CMK (cell line): ENCODE data around the gene PARD6G.
"Not testable (repeated sequence)": the region's sequence is repeated elsewhere in the genome, so short reads cannot be mapped to it uniquely, and the experiment has no call there.

ENCODE experiments used
- DNase-seq: peaks from one replicate; pipeline ENCODE4 v3.0.0-alpha.2; 2010; ENCODE audit warnings: low read depth

Gene PARD6G

DNA sequence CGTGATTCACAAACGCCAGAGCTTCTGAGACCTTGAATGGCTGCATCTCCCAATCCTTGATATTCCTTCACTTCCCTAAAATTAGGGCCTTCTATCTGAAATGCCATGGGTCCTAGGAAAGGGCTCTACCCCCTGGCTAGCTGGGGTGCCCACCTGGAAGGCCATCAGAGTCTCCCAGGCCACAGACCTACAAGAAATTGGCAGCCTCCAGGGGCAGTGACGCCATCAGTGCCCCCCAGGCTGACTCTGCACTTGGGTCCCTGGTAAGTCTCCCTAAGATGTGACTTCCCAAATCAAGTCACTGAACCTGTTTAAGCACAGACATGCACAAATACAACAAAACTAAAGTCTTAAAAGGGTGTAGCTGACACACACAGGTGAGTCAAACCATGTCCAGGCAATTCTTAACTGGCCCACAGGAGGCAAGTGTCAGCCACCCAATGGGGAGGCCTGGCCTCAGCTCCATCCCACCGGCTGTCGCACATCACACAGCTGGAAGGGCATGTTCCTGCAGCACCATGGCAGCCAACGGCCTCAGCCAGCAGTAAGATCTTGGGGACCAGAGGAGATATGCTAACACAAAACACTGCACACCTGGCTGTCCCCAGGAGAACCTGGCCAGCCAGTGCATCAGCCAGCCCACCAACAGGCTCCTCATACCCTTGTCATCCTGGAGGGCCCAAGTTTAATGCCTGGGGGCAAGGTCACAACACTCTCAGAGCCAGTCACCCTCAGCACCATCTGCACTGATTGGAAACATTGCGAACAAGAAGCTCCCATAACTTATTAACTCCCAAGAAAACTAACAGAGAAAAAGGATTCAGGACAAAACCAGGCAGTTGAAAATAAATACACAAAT, 5.2 kb downstream of the PARD6G start:
- no peak for DNase-seq

DNA sequence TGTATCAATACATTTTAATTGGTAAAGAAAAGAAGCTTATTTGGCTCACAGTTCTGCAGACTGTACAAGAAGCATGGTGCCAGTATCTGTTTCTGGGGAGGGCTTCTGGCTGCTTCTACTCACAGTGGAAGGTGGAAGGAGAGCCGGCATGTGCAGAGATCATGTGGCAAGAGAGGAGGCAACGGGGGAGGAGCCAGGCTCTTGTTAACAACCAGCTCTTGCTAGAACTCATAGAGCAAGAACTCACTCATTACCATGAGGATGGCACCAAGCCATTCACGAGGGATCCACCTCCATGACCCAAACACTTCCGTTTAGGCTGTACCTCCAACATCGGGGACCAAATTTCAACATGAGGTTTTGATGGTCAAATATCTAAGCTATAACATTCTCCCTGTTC, 7.5 kb downstream of the PARD6G start:
- DNase-seq = no peak

DNA sequence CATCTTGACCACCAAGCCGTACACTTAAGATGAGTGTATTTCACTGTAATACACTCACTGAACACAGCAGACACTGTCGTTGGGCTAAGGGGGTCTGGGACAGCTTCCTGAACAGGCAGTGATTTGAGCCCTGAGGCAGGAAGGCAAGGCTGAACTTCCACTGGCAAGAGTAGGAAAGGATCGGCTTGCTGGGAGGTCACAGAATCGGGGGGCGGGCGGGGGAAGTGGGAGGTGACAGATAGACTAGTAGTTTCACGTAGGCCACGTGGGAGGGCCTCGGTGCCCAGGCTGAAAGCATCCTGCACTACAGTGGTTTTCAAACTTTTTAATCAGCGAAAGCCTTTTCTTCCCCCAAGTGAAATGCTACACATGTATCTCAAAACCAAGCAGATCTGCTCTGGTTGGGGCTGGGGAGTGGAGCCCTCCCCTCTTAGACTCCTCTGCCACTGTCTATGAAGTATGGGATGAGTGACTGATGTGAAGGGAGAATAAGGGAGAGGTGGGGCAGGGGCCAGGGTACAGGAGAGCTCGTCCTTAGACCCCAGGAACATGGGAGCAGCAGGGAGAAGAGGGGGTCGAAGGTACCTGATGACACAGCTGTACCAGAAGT, 8.6 kb downstream of the PARD6G start:
- DNase-seq = no peak

DNA sequence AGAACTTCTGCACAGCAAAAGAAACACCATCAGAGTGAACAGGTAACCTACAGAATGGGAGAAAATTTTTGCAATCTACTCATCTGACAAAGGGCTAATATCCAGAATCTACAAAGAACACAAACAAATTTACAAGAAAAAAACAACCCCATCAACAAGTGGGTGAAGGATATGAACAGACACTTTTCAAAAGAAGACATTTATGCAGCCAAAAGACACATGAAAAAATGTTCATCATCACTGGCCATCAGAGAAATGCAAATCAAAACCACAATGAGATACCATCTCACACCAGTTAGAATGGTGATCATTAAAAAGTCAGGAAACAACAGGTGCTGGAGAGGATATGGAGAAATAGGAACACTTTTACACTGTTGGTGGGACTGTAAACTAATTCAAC, 9.8 kb downstream of the PARD6G start:
- DNase-seq = not testable (repeated sequence)

DNA sequence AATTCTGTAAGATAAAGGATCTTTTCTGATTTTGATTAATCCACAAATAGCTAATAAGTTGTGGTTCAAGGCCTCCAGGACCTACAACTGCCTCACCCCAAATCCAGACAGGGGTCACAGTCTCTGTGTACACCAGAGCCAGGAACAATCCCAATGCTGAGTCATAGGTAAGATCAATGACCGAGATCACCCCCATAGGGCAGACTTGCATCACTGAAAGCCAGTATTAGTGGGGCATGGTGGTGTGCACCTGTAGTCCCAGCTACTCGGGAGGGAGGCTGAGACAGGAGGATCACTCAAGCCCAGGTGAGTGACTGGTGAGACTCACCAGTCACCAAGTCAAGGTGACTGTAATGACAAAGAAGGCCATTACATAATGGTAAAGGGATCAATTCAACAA, 12.9 kb downstream of the PARD6G start:
- no peak for DNase-seq

DNA sequence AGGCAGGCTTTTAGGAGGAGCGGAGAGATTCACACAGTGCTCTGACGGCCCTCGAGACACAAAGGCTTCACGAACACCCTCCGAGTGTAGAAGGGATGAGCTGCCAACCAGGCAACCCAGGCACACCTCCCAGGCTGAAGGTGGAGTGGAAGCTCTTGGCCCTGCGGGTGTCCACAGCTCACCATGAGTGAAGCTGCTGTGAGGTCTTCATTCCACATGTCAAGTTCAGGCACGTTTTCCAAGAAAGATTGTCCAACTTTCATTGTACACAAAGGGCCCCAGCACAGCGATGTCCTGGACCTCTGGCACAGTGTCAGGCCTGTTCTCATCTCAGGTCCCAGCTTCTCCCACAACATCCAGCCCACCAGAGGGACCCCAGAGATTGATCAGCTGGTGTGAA, 13.4 kb downstream of the PARD6G start:
- DNase-seq = no peak

DNA sequence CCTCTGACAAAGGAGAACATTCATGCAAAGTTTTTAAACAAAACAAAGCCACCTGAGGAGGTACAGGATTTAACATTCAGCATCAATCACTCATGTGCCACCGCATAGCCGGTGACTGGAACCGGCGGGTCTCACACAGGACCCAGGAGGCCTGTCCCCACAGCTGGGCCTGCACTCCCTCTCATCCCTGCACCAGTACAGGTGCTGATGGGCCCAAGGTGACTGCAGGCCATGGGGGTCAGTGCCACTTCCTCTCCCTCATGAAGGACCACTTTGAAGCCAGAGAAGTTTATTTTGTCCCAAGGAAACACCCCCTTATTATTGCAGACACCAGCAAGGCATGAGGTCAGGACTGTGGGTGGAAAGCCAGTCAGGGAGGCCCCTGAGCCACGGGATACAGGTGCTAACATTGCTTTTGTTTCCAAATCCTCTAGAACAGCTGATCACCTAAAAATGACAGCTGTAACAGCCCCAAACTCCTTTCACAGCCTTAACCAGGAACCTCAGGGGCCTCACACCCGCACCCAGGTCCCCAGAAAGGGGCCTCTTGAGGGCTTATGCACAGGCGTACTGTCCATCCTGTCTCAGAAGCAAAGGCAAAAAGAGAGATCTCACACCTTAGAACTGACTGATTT, 14.0 kb downstream of the PARD6G start:
- DNase-seq = no peak

DNA sequence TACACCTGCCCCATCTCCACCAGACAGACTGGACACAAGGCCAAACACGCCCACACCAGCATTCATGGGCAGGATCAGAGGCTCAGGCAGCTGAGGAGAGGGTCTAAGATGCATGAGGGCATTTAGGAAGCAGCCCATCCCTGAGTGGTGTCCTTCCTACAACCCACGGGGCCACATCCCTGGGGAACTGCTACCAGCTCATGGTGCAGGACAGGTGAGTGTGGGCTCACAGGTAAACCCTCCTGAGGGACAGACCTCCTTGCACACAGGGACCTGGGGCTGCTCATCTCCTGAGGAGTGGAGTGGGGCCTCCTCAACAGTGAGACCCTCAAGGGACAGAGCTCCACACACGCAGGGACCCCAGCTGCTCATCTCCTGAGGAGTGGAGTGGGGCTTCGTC, 14.6 kb downstream of the PARD6G start:
- DNase-seq = no peak

DNA sequence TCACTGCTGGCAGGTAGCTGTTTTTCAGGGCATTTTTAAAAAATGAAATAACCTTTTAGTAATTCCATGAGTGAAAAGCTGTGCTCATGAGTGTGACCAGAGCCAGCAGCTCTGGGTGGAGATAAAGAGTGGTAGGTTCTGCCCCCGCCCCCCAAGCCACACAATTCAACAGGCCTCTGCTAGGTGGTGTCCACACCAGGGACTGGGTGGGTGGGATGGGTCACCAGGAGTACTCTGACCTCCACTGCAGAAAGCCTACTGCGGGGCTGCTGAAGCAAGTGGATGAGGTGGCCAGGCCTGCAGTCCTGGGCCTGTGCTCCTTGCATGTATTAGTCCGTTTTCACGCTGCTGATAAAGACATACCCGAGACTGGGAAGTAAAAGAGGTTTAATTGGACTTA, 15.3 kb downstream of the PARD6G start:
- DNase-seq = no peak

DNA sequence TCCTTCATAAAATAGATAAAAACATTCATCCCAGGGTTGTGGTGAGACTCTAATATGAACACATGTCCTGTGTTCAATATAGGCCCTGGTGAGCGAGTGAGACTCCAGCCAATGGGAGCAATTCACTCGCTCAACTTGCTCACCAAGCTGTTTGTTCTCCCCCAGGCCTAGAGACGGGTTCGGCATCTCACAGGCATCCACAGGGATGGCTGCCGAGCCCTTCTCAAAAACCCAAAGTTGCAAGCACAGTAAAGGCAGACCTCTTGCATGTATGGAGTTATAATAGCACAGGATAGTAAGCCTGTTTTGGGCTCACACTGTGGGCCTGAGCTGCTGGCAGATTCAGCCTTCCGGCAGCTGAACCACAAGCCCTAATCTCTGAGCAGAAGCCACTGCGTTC, 15.7 kb downstream of the PARD6G start:
- no peak for DNase-seq

DNA sequence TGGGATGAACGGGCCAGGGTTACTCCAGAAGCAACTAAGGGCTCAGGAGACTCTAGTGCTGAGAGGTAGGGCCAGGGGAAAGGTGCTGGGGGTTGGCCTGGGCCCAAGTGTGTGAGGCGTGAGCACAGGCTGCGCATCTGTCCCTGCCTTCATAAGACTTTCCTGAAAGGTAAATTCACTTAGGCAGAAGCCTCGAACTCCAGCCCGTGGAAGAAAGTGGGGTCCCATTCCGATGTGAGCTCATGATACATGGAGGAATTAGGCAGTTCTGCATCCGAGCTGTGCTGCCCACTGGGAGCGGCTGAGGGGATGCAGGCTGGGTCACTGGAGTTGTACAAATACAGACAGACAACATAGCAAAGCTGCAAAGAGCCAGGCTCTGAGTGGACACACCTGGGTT, 16.2 kb downstream of the PARD6G start:
- DNase-seq = no peak

DNA sequence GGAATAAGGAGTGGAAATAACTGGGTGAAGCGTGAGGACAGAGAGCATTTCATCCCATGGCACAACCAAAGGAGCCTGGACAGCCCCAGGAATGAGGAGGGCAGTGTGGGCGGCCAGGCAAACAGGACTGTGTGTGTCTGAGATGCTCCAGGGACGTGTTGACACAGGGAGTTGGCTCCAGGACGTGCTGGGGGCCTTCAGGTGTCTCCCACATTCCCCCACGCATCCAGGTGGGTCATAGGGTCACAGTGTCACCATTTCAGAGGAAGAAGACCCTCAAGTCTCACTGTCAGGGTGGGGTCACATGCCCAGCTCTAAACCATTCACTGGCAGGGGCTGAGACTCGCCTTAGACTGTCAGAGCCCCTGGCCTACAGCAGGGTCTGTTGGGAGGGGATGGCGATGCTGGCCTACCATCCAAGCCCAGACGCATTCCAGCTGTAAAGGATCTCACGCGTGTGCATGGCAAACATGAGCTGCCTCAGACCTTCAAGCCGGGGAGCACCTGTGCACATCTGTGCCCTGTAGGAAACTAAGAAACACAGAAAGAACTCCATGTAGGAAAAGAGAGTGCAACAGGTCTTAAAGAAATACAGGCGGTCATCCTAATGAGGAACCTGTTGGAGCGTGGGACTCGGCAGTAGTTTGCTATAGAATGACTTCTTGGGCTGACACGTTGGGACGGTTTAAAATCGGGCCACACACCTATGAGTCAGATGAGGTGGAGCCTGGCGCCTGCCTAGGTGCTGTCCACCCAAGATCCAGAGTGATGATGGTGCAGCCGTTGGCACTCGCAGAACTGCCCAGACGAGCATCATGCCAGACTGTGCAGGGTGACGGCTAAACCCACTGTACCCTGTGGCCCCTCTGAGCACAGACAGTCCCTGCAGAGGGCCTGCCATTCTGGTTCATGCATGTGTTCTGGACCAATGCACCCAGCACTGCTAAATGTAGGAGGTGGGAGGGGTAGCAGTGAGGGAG, 17.3 kb downstream of the PARD6G start:
- no peak for DNase-seq

DNA sequence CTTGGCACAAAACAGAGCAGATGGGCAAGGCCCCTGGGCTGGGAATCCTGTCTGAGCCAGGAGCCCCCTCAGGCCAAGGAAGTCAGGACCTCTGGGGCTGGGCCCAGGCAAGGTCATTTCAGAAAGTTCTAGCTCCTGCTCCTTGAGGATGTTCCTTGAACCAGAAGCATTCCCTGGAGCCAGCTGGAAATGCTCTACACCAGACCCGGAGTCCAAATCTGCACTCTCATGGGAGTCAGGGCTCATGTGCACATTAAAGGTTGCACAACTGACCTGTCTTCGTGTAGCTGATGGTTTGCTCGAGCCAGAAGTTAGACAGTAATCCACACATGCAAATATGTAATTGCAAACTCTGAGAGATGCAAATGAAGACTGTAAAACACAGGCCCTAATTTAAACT, 18.0 kb downstream of the PARD6G start:
- DNase-seq = no peak

DNA sequence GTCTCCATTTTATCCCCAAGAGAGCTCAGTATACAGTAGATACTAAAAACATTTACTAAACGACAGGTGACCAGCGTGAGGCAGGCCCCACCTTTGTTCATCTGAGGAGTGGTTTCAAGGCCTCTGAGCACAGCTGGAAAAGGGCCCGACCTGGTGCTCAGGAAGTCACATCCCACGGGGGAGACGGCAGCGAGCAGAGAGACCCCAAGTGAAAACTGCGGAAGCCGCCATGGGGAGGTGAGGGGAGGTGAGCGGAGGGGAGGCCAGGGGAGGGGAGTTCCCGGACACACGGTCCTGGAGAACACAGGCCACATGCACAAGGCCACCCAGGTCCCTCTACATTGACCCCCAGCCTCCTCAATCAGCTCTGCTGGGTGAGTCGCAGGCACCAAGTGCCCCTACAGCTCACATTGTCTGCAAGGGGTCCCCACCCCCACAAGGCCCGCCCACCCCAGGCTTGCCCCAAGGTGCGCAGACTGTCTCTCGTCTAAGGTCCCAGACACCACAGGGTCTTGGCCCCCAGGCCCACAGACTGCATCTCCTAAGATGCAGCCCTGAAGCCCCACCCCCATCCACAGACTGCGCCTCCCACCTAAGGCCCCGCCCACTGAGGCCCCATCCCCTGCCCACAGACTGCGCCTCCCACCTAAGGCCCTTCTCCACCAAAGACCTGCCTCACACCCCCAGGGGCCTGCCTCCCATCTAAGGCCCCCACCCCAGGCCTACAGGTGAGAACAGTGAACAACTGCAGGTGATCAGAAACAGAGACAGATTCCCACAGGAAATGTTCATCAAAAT, 19.1 kb downstream of the PARD6G start:
- no peak for DNase-seq

DNA sequence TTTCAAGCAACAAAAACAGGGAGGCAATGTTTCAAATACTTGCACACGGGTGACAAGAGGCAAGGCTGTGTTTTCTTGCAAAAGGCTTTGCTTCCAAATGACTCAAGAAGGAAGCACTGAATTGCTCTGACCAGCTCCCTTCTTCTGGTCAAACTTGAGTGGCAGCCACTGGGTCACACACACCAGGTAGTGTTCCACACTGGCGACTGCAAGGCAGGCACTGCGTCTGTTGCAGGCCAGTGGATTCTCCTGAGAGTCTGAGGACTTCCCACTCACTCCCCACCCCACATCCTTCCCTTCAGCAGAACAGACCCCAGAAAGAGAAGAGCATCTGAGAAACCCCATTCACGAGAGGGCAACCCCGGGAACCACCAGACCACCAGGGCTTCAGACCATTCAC, 19.8 kb downstream of the PARD6G start:
- DNase-seq = no peak

DNA sequence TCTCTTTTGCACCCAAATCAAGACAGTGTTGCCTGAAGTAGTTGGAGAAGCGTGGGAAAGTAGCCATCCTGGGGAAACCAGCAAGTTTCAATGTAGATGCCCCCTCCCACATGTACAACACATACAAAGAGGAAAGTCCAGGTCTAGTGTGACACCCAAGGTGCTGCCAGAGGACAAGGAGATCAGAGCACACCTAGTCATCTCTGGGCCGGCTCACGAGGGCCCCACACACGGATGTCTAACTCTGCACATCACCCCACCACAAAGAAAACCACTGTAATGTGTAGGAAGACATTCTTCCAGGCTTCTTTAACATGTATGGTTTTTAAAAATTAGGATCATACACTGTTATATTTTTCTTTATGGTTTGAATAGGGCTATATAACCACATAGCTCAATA, 21.6 kb downstream of the PARD6G start:
- DNase-seq = no peak

DNA sequence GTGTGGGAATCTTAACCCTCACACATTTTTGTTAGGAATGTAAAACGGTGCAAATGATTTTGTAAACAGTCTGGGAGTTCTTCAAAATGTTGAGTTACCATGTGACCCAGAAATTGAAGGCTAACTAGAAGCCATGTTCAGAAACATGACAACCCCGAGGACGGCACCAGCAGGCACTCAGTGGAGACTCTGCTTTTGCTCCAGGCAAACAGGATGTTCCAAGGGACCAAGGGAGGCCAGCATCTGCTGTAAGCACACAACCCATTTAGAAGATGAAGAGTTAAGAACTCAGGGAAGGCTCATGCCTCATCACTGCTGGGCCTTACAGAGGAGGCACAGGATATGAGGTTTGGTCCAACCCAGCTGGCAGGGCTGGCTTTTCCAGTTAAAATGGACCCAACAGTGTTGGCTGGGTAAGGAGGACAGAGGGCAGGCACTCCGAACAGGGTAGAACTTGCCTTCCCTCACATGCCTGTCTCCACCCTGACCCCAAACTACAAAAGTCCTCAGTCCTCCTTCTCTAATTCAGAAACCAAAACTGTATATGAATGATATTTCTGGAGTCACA, 23.6 kb downstream of the PARD6G start:
- DNase-seq = no peak

DNA sequence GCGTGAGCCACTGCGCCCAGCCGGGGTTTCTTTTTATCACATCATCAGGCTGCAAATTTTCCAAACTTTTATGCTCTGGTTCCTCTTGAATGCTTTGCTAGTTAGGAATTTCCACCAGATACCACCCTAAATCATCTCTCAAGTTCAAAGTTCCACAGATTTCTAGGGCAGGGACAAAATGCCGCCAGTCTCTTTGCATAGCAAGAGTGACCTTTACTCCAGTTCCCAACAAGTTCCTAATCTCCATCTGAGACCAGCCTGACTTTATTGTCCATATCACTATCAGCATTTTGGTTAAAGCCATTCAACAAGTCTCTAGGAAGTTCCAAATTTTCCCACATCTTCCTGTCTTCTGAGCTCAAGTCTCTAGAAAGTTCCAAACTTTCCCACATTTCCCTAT, 27.8 kb downstream of the PARD6G start:
- not testable (repeated sequence) for DNase-seq

DNA sequence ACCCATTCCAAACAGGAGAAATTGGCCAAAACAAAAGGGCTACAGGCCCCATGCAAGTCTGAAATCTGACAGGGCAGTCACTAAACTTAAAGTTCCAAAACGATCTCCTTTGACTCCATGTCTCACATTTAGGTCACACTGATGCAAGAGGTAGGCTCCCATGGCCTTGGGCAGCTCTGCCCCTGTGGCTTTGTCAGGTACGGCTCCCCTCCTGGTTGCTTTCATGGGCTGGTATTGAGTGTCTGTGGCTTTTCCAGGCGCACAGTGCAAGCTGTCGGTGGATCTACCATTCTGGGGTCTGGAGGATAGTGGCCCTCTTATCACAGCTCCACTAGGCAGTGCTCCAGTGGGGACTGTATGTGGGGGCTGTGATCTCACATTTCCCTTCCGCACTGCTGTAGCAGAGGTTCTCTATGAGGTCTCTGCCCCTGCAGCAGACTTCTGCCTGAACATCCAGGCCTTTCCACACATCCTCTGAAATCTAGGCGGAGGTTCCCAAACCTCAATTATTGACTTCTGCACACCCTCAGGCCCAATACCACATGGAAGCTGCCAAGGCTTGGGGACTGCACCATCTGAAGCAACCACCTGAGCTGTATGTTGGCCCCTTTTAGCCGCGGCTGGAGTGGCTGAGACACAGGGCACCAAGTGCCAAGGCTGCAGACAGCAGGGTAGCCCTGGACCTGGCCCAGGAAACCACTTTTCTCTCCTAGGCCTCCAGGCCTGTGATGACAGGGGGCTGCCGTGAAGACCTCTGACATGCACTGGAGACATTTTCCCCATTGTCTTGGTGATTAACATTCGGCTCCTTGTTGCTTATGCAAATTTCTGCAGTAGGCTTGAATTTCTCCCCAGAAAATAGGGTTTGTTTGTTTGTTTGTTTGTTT, 28.7 kb downstream of the PARD6G start:
- DNase-seq = no peak

DNA sequence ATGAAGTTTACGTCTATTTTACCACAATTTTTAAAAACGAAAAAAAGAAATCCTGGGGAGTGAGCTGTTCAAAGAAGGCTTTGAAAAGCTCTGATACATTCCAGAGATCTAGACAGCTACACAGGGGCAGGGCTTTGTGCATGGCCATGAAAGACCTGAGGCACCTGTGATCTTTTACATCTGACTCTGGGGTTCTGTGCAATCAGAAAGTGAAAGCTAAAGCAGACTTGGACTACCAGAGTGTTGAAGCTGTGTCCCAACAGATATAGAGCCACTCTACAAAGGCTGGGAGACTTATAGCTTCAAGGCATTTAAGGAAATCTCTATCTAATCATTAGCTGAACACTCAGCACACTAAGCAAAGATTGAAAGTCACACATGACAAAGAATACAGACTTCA, 34.1 kb downstream of the PARD6G start:
- DNase-seq = no peak
